ENCODE data around the gene ATP13A4. TPM values are rescaled to one million over a fixed set of nuclear protein-coding genes. Genes with fewer than 3 reads are reported as not detected.

ATP13A4 gene
- total RNA-seq, 1 donor from 2014 or later: 13.0 TPM

DNA sequence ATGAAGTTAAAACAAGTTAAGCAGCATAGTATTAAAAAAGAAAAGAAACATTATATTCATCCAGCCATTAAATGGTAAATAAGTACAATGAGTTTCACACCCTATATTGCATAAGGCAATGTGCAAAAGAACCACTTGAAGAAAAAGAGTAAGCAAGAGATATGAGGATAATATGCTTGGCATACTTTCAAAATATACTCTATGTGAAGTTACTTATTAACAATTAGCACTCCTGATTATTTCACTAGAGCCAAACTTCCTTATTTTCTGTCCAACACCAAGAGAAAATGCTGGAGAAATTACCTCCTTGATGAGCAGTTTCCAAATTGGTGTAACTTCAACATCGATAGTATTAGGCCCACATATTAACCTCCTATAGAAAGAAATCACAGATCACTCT lies 63.7 kb downstream of the ATP13A4 start:
- Histone ChIP-seq H3K27me3 (no peaks in the 10 kb centered on the region), H3K27ac (no peak overlapping the region), H3K9me3 (no peaks in the 10 kb centered on the region), H3K4me1 (no peaks in the 10 kb centered on the region), H3K36me3 (no peaks in the 10 kb centered on the region), H3K4me3 (no peak overlapping the region)
- no peak for DNase-seq (ENCODE audit: extremely low spot score in 2 of 2)
- TF ChIP-seq, protein P1, sequence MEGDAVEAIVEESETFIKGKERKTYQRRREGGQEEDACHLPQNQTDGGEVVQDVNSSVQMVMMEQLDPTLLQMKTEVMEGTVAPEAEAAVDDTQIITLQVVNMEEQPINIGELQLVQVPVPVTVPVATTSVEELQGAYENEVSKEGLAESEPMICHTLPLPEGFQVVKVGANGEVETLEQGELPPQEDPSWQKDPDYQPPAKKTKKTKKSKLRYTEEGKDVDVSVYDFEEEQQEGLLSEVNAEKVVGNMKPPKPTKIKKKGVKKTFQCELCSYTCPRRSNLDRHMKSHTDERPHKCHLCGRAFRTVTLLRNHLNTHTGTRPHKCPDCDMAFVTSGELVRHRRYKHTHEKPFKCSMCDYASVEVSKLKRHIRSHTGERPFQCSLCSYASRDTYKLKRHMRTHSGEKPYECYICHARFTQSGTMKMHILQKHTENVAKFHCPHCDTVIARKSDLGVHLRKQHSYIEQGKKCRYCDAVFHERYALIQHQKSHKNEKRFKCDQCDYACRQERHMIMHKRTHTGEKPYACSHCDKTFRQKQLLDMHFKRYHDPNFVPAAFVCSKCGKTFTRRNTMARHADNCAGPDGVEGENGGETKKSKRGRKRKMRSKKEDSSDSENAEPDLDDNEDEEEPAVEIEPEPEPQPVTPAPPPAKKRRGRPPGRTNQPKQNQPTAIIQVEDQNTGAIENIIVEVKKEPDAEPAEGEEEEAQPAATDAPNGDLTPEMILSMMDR (IDR thresholded peaks at IDR 0.05): no peak
- TF ChIP-seq POLR2AphosphoS5 (IDR thresholded peaks at IDR 0.05; ENCODE audit: insufficient read depth in 1 of 2, low read depth in 1 of 2): no peak
- no peak for TF ChIP-seq POLR2A (IDR thresholded peaks at IDR 0.05)
- intact Hi-C loops (cut with DNase I): no loop called here

DNA sequence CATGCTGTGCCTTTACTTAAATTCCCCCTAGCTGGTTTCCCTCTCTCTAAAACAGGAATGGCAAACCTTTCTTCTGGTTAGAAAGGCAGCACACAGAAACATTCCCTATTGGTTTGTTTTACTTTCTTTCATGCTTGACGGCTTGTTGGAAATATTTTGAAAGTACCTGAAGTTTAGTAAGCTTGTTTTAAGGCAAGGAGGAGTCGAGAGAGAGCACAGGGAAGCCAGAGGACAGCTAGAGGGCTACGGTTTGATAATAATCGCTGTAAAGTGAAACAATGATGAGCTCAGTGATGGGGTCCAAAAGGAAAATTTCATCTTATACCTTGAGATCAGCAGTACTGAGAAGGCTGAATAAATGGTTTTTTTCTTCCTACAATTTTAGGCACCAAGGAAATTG lies 64.1 kb downstream of the ATP13A4 start:
- no peaks in the 10 kb centered on the region for H3K27me3 ChIP-seq
- DNase-seq (ENCODE audit: extremely low spot score in 2 of 2): no peak
- no peak overlapping the region for H3K27ac ChIP-seq
- H3K36me3 ChIP-seq: no peaks in the 10 kb centered on the region
- H3K9me3 ChIP-seq: no peaks in the 10 kb centered on the region
- no peak overlapping the region for H3K4me3 ChIP-seq
- intact Hi-C loops (cut with DNase I): no loop called here
- H3K4me1 ChIP-seq: no peaks in the 10 kb centered on the region
- TF ChIP-seq POLR2AphosphoS5 (IDR thresholded peaks at IDR 0.05; ENCODE audit: insufficient read depth in 1 of 2, low read depth in 1 of 2): no peak
- TF ChIP-seq POLR2A (IDR thresholded peaks at IDR 0.05): no peak
- TF ChIP-seq, protein P1 (IDR thresholded peaks at IDR 0.05): no peak

DNA sequence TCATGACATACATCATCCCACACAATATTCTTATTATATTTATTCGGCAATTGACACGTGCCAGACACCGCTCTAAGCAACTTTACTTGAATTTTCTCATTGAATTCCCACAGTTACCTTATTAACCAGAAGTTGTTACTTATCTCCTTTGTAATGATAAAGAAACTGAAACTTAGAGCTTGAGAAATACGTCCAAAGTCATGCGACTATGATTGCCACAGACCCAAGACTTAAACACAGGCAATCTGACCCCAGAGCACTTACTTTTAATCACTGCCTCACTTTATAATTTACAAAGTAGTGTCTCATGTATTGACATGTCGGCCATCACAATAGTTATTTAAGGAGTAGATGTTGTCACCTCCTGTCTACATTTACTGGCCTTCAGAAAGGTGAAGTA lies 64.7 kb downstream of the ATP13A4 start:
- intact Hi-C loops (cut with DNase I): no loop called here
- no peak for DNase-seq (ENCODE audit: extremely low spot score in 2 of 2)
- H3K9me3 ChIP-seq: no peaks in the 10 kb centered on the region
- H3K4me3 ChIP-seq: no peak overlapping the region
- no peaks in the 10 kb centered on the region for H3K4me1 ChIP-seq
- no peaks in the 10 kb centered on the region for H3K27me3 ChIP-seq
- no peaks in the 10 kb centered on the region for H3K36me3 ChIP-seq
- no peak overlapping the region for H3K27ac ChIP-seq
- no peak for TF ChIP-seq POLR2AphosphoS5 (IDR thresholded peaks at IDR 0.05; ENCODE audit: insufficient read depth in 1 of 2, low read depth in 1 of 2)
- TF ChIP-seq POLR2A (IDR thresholded peaks at IDR 0.05): no peak
- TF ChIP-seq, protein P1 (IDR thresholded peaks at IDR 0.05): no peak

DNA sequence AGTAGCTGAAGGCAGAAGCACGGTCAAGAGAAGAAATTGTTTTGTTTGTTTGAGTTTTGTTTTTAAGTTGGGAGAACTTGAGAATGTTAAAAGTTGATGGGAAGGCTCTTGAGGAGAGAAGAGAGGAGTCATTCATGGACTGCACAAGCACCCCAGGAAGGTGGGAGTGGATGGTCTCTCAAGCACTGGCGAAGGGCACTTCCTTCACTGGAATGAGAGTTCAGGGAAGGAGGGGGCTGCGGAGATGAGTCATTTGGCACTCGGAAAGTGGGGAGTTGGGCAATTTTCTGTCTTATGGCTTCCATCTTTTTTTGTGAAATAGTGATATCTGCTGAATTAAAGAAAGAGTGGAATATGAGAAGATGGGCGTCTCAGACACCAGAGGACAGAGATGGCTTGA lies 66.0 kb downstream of the ATP13A4 start:
- no peaks in the 10 kb centered on the region for H3K9me3 ChIP-seq
- no peak overlapping the region for H3K4me3 ChIP-seq
- no peaks in the 10 kb centered on the region for H3K36me3 ChIP-seq
- H3K4me1 ChIP-seq: no peaks in the 10 kb centered on the region
- no peak for TF ChIP-seq POLR2A (IDR thresholded peaks at IDR 0.05)
- TF ChIP-seq, protein P1 (IDR thresholded peaks at IDR 0.05): no peak
- no peak for TF ChIP-seq POLR2AphosphoS5 (IDR thresholded peaks at IDR 0.05; ENCODE audit: insufficient read depth in 1 of 2, low read depth in 1 of 2)
- H3K27ac ChIP-seq: no peak overlapping the region
- intact Hi-C loops (cut with DNase I): no loop called here
- no peaks in the 10 kb centered on the region for H3K27me3 ChIP-seq
- DNase-seq (ENCODE audit: extremely low spot score in 2 of 2): no peak

DNA sequence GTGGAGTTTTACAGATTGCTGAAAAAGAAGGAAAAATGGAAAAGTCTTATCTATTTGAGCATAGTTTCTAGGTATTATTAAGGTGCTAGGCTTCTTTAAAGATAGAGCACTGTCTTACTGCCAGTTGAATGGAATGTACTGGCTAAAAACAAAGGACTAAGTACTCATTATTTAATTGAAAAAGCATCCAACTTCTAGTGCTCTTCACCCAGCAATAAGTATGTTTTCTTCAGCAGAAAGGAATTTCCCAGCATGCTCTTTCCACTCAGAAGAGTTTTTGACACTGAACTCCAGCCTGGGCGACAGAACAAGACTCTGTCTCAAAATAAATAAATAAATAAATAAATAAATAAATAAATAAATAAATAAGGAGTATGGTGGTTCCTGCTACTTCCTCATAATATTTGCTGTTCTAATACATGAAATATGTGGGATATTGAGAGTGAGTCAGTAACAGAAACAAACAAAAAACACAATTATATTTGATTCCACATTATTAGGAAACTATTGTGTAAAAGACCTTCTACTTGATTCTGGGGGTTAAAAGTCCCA lies 70.6 kb downstream of the ATP13A4 start:
- H3K4me3 ChIP-seq: no peak overlapping the region
- H3K9me3 ChIP-seq: no peaks in the 10 kb centered on the region
- H3K4me1 ChIP-seq: no peaks in the 10 kb centered on the region
- no peaks in the 10 kb centered on the region for H3K27me3 ChIP-seq
- no peak for DNase-seq (ENCODE audit: extremely low spot score in 2 of 2)
- H3K27ac ChIP-seq: no peak overlapping the region
- intact Hi-C loops (cut with DNase I): no loop called here
- no peak for TF ChIP-seq POLR2AphosphoS5 (IDR thresholded peaks at IDR 0.05; ENCODE audit: insufficient read depth in 1 of 2, low read depth in 1 of 2)
- TF ChIP-seq, protein P1 (IDR thresholded peaks at IDR 0.05): no peak
- TF ChIP-seq POLR2A (IDR thresholded peaks at IDR 0.05): no peak
- no peaks in the 10 kb centered on the region for H3K36me3 ChIP-seq

All from vagina (tissue), 2 donors.